Fibroblast of mammary gland (primary cell): Measurements from ENCODE around the gene ABCA7.

Experiments
- DNase-seq: peaks from one replicate; pipeline ENCODE4 v3.0.0-alpha.2; 2010; ENCODE audit warnings: low read depth
- H3K4me3 ChIP-seq: 2 replicates; pipeline ENCODE4 v1.5.1; 2011; ENCODE audit warnings: low read depth, mild to moderate bottlenecking, low read length, moderate library complexity; ENCODE audit not compliant: control insufficient read depth
- CTCF ChIP-seq: conservative IDR thresholded peaks from 2 replicates; pipeline ENCODE4 v1.5.1; 2011; ENCODE audit warnings: low read depth, low read length, inconsistent platforms; ENCODE audit not compliant: control insufficient read depth, insufficient read depth

Gene ABCA7

GRCh38 chr19:1049106-1049505 lies 9.2 kb downstream of the ABCA7 start:
- no peak for TF ChIP-seq CTCF

GRCh38 chr19:1049800-1050199 lies 9.9 kb downstream of the ABCA7 start:
- no peak for DNase-seq
- no peak for TF ChIP-seq CTCF
- H3K4me3 ChIP-seq: no peak overlapping the region

More at GRCh38 chr19:1049106-1049505, 9.2 kb downstream of the ABCA7 start:
- no peak overlapping the region for H3K4me3 ChIP-seq
- DNase-seq: no peak

GRCh38 chr19:1050989-1051788 lies 11.3 kb downstream of the ABCA7 start:
- no peak for TF ChIP-seq CTCF
- H3K4me3 ChIP-seq: no peak overlapping the region
- DNase-seq: no peak

GRCh38 chr19:1051791-1052190 lies 11.9 kb downstream of the ABCA7 start:
- TF ChIP-seq CTCF: no peak
- no peak for DNase-seq
- no peak overlapping the region for H3K4me3 ChIP-seq

GRCh38 chr19:1052349-1052975 lies 12.6 kb downstream of the ABCA7 start:
- no peak for DNase-seq

More at GRCh38 chr19:1052349-1052975, 12.6 kb downstream of the ABCA7 start:
- no peak for TF ChIP-seq CTCF
- no peak overlapping the region for H3K4me3 ChIP-seq
